WTC11 (cell line): ENCODE data around the gene LRRC74A. TPM values are rescaled to one million over a fixed set of nuclear protein-coding genes. Genes with fewer than 3 reads are reported as not detected.

Source experiments
- ATAC-seq: fragments of 200-7000 bp; cut with Tn5 transposase; 2 replicates; pipeline ENCODE4 v1.10.0; 2021; ENCODE audit warnings: mild to moderate bottlenecking, moderate library complexity
- CTCF ChIA-PET: fragments of 300-600 bp; sonication (Branson Sonifier 250); formaldehyde crosslinking; loops from one replicate; lab custom pipeline; 2021; ENCODE audit warnings: antibody characterized with exemption; lab: Charles Lee
- POLR2A ChIA-PET: fragments of 350-600 bp; sonication (Branson Sonifier 250); formaldehyde crosslinking; loops from one replicate; lab custom pipeline; 2021; ENCODE audit warnings: antibody characterized with exemption; lab: Charles Lee
- DNase-seq: peaks from one replicate; pipeline ENCODE4 v3.0.0; 2021; ENCODE audit warnings: low spot score
- H3K27ac Mint-ChIP-seq: 2 replicates; pipeline ENCODE4 v1.8.0; 2021; ENCODE audit warnings: mixed read lengths
- H3K27me3 Mint-ChIP-seq: 2 replicates; pipeline ENCODE4 v1.8.0; 2021; ENCODE audit warnings: low read depth, mild to moderate bottlenecking, moderate library complexity, mixed read lengths
- H3K36me3 Mint-ChIP-seq: 2 replicates; pipeline ENCODE4 v1.8.0; 2021; ENCODE audit warnings: mixed read lengths
- H3K4me1 Mint-ChIP-seq: 2 replicates; pipeline ENCODE4 v1.8.0; 2022; ENCODE audit warnings: mixed read lengths
- H3K4me3 Mint-ChIP-seq: 2 replicates; pipeline ENCODE4 v1.8.0; 2021; ENCODE audit warnings: mild to moderate bottlenecking, moderate library complexity, mixed read lengths
- H3K9me3 Mint-ChIP-seq: 2 replicates; pipeline ENCODE4 v1.8.0; 2021; ENCODE audit warnings: mixed read lengths
- CTCF ChIP-seq: fragments of 200-600 bp; IDR thresholded peaks from 2 replicates; pipeline ENCODE4 v1.8.0; 2022; ENCODE audit warnings: antibody characterized with exemption
- FOXK1 ChIP-seq: sonication (generic); formaldehyde crosslinking; IDR thresholded peaks from 2 replicates; pipeline ENCODE4 v1.8.0; 2022; ENCODE audit warnings: mild to moderate bottlenecking, moderate library complexity, missing genetic modification reagents
- HMGXB4 ChIP-seq: sonication (generic); formaldehyde crosslinking; IDR thresholded peaks from 2 replicates; pipeline ENCODE4 v1.8.1; 2023; ENCODE audit warnings: mild to moderate bottlenecking, moderate library complexity, missing genetic modification reagents
- IRF1 ChIP-seq: sonication (generic); formaldehyde crosslinking; IDR thresholded peaks from 2 replicates; pipeline ENCODE4 v1.8.0; 2023; ENCODE audit warnings: missing genetic modification reagents
- JAZF1 ChIP-seq: fragments of 250-450 bp; sonication (Bioruptor Pico); IDR thresholded peaks from 2 replicates; pipeline ENCODE4 v1.9.0; 2021; ENCODE audit warnings: moderate library complexity, mild to moderate bottlenecking, inconsistent platforms
- NFE2L1 ChIP-seq: sonication (generic); formaldehyde crosslinking; IDR thresholded peaks from 2 replicates; pipeline ENCODE4 v1.8.1; 2023; ENCODE audit warnings: missing genetic modification reagents
- NR2C2 ChIP-seq: sonication (generic); formaldehyde crosslinking; IDR thresholded peaks from 2 replicates; pipeline ENCODE4 v1.8.0; 2022; ENCODE audit warnings: mild to moderate bottlenecking, missing genetic modification reagents
- ZNF317 ChIP-seq: sonication (generic); formaldehyde crosslinking; IDR thresholded peaks from 2 replicates; pipeline ENCODE4 v1.8.1; 2023; ENCODE audit warnings: low read depth, mild to moderate bottlenecking, moderate library complexity, missing genetic modification reagents, borderline replicate concordance
- ZNF425 ChIP-seq: fragments of 250-450 bp; sonication (Bioruptor Pico); conservative IDR thresholded peaks from 2 replicates; pipeline ENCODE4 v1.9.0; 2021; ENCODE audit warnings: mild to moderate bottlenecking
- total RNA-seq: library from RNA; stranded (reverse); gene quantifications from 3 replicates; pipeline ENCODE4 v1.2.3, GENCODE V29; 2021
- TF ChIP-seq, protein P1 (sequence below): sonication (generic); formaldehyde crosslinking; IDR thresholded peaks from 2 replicates; pipeline ENCODE4 v1.8.1; 2022; ENCODE audit warnings: low read depth, mild to moderate bottlenecking, moderate library complexity, missing genetic modification reagents, borderline replicate concordance
- TF ChIP-seq, protein P2 (sequence below): sonication (generic); formaldehyde crosslinking; IDR thresholded peaks from 2 replicates; pipeline ENCODE4 v1.8.1; 2022; ENCODE audit warnings: mild to moderate bottlenecking, missing genetic modification reagents, moderate library complexity, borderline replicate concordance
- TF ChIP-seq, protein P3 (sequence below): fragments of 250-450 bp; sonication (Bioruptor Pico); IDR thresholded peaks from 2 replicates; pipeline ENCODE4 v1.9.0; 2021; ENCODE audit warnings: mild to moderate bottlenecking

Gene LRRC74A
- total RNA-seq, 1 experiment from 2014 or later = not detected

GRCh38 chr14:76909266-76909665 lies 83.1 kb downstream of the LRRC74A start (continued):
- no peak for TF ChIP-seq HMGXB4 (CRISPR knock-in tag)
- no peak for TF ChIP-seq JAZF1 (CRISPR knock-in tag)
- TF ChIP-seq IRF1 (CRISPR knock-in tag) = no peak
- TF ChIP-seq ZNF425 (CRISPR knock-in tag) = no peak

- POLR2A ChIA-PET = interaction anchor here (0.6 to 1.1 kb wide), 2 partner anchors 34 to 101 kb away, joined by 5 read pairs; no protein-coding TSS in a partner anchor
- no peaks in the 10 kb centered on the region for H3K27me3 Mint-ChIP-seq
Measured at GRCh38 chr14:76910371-76910890, 84.2 kb downstream of the LRRC74A start.

More at GRCh38 chr14:76910371-76910890, 84.2 kb downstream of the LRRC74A start:
- Mint-ChIP-seq H3K4me3 (no peak overlapping the region), H3K4me1 (peaks cover 13% of the 10 kb centered on the region), H3K27ac (no peak overlapping the region), H3K36me3 (no peaks in the 10 kb centered on the region), H3K9me3 (peaks cover 7% of the 10 kb centered on the region)
- TF ChIP-seq, protein P1, sequence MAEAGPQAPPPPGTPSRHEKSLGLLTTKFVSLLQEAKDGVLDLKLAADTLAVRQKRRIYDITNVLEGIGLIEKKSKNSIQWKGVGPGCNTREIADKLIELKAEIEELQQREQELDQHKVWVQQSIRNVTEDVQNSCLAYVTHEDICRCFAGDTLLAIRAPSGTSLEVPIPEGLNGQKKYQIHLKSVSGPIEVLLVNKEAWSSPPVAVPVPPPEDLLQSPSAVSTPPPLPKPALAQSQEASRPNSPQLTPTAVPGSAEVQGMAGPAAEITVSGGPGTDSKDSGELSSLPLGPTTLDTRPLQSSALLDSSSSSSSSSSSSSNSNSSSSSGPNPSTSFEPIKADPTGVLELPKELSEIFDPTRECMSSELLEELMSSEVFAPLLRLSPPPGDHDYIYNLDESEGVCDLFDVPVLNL (CRISPR knock-in tag) = no peak
- TF ChIP-seq, protein P2, sequence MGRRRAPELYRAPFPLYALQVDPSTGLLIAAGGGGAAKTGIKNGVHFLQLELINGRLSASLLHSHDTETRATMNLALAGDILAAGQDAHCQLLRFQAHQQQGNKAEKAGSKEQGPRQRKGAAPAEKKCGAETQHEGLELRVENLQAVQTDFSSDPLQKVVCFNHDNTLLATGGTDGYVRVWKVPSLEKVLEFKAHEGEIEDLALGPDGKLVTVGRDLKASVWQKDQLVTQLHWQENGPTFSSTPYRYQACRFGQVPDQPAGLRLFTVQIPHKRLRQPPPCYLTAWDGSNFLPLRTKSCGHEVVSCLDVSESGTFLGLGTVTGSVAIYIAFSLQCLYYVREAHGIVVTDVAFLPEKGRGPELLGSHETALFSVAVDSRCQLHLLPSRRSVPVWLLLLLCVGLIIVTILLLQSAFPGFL (CRISPR knock-in tag) = no peak
- TF ChIP-seq CTCF = no peak
- no peak for TF ChIP-seq NR2C2 (CRISPR knock-in tag)
- no peak for TF ChIP-seq ZNF317 (CRISPR knock-in tag)
- no peak for TF ChIP-seq FOXK1 (CRISPR knock-in tag)
- no peak for TF ChIP-seq JAZF1 (CRISPR knock-in tag)
- no peak for TF ChIP-seq NFE2L1 (CRISPR knock-in tag)
- TF ChIP-seq, protein P3, sequence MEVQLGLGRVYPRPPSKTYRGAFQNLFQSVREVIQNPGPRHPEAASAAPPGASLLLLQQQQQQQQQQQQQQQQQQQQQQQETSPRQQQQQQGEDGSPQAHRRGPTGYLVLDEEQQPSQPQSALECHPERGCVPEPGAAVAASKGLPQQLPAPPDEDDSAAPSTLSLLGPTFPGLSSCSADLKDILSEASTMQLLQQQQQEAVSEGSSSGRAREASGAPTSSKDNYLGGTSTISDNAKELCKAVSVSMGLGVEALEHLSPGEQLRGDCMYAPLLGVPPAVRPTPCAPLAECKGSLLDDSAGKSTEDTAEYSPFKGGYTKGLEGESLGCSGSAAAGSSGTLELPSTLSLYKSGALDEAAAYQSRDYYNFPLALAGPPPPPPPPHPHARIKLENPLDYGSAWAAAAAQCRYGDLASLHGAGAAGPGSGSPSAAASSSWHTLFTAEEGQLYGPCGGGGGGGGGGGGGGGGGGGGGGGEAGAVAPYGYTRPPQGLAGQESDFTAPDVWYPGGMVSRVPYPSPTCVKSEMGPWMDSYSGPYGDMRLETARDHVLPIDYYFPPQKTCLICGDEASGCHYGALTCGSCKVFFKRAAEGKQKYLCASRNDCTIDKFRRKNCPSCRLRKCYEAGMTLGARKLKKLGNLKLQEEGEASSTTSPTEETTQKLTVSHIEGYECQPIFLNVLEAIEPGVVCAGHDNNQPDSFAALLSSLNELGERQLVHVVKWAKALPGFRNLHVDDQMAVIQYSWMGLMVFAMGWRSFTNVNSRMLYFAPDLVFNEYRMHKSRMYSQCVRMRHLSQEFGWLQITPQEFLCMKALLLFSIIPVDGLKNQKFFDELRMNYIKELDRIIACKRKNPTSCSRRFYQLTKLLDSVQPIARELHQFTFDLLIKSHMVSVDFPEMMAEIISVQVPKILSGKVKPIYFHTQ = no peak
- no peak for DNase-seq
- ATAC-seq = no peak
- CTCF ChIA-PET = interaction anchor here (1.1 to 17.3 kb wide), 5 partner anchors 14 to 160 kb away, joined by 3 to 196 read pairs (median 4); no protein-coding TSS in a partner anchor
